ENCODE measurements around the gene SPTBN1.
"Not testable (repeated sequence)": the region's sequence is repeated elsewhere in the genome, so short reads cannot be mapped to it uniquely, and the experiment has no call there.

The SPTBN1 gene

DNA sequence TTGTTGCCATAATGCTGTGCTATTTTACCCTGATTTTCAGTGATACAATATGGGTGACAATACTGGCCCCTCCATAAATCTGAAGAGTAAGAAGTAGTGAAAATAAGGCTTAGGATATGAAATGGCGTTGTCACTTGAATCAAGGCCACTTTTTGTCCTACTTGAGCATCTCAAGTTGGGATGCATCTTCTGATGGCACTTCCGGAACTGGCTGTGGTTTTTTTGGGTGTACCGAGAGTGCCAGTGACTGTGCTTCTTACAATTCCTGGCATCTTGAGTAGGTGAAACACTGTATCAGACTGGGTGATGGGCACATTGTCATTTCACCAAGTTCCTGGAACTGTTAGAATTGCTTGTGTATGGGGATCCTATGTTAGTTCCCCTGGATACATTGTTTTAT lies 214.9 kb downstream of the SPTBN1 start:
- no peak for DNase-seq (ENCODE audit: low read depth in 2 of 2)

DNA sequence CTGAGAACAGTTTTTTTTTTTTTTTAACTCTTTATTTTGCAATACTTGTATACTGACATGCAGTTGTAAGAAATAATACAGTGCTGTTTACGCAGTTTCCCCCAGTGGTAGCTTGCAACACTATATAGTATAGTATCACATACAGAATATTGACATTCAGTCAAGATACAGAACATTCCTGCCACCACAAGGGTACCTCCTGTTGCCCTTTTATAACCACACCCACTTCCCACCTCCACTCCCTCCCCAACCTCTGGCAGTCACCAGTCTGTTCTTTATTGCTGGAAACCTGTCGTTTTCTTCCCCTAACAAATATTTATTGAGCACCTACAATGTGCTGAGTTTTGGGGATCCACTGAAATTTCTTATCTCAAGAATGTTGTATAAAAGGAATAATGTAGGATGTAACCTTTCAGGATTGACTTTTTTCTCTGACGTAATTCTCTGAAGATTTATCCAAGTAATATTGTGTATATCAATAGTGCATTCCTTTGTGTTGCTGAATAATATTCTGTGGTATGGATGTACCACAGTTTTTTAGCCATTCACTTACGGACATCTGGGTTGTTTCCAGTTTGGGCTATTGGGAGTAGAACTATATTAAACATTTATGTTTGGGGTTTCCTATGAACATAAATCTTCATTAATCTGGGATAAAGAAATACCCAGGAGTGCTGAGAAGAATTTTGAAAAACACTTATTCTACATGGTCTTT lies 215.9 kb downstream of the SPTBN1 start:
- DNase-seq (ENCODE audit: low read depth in 2 of 2) = peak; percentile 45 to 47

DNA sequence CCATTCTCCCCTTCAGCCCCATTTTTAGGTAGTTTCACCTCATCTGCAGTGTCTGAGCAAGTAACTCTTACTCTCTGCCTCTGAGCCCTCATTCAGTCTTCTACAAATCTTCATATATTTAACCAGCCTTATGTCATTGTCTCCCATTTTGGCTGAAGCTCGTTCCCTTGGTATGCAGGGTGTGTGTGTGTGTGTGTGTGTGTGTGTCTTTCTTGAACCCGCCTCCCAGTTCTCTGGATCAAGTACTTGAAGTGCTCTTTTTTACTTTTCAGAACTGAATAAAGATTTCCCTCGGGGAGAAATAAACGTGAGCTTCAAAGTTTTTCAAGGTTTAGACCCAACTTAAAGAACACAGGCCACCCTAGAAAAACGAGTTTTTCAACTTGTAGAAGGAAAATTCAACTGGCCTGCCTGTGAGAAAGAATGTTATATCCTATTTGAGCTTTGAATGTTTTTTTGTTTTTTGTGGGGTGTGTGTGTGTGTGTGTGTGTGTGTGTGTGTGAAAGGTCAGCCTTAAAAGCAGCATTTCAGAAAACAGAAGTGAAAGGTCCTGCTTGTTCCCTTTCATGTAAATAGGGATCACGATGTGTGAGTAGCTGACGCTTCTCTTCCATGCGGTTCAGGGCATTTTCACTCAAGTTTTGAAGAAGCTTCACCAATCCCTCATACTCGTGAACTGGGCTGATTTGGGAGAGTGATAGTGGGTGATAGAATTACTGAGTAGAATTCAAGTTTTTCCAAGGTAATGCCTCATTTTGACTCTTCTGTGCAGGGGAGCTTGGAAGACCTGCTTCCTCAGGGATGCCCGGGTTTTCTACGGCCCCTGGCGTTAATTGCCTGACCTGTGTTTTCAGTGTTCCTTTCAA lies 216.7 kb downstream of the SPTBN1 start:
- DNase-seq (ENCODE audit: low read depth in 2 of 2) = no peak

DNA sequence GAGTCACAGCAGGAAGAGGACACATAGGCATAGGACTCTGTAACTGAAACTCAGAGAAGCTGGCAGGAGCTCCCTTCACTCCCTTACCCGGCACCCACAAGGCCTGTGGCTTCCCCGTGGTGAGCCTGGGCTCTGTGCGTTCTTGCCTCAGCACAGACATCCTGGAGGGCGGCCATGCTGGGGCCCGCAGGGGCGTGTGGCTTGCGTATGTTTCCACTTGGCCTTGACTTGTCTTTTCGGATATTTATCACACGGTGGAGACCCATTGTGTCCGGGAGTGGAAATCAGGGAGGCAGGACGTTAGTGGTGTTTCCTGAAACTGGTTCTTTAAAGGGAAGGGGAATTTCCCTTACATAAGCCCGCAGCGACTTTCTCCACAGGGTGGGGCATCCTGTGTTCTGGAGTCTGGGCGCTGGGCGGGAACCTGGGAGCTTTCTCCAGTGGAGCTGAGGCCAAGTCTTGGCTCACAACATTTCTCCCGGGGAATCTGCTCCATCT lies 217.4 kb downstream of the SPTBN1 start:
- no peak for DNase-seq (ENCODE audit: low read depth in 2 of 2)

DNA sequence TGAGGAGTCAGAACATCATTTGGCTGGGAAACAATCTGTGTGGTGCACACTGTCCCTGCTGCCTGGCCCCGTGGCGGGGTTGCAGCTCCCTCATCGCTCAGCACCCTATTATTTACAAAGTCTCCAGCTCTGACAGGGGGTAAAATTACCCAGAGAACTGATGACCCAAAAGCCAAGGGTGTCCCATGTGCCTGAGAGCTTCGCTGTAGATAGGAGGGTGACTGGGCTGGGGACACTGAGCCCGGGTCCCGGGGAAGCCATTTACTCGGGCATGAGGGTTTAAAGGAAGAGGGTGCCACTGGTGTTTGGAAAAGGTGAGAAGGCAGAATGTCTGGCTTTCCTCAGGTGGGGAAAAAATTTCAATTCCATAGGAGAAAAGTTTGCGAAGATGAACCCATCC lies 219.2 kb downstream of the SPTBN1 start:
- no peak for DNase-seq (ENCODE audit: low read depth in 2 of 2)

DNA sequence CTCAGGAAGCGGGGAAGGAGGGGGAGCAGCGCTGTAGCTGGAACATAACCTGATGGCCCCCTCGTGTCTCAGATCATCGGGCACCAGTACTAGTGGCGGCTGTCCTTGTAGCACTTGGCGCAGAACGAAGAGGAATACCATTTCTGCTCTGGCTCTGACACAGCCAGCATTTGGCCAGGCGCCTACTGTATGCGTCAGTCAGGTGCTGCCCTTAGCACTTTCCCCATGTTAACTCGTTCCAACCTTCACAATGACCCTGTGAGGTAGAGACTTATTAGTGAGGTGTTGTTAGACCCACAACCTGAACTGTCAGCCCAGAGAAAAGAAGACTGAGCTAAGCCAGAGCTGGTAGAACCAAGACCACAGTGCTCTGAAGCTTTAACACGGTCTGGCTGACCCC lies 219.6 kb downstream of the SPTBN1 start:
- no peak for DNase-seq (ENCODE audit: low read depth in 2 of 2)

DNA sequence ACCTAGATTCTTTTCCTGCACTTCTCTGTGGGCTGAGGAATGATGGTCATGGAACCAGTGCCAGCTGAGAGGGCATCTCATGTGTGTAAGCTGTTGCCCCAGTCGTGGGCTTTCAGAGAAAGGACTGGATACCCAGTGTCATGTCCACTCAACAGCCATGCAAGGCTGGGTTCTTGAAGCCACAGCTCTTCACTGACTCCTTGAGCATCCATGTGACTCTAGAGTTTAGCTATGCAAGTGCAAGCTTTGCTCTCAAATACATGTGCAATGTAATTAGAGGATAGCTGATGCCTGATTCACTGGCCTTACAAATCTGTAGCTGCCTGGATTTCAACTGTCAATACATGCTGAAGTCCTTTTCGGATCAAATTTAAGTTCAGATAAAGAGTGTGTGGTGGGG lies 220.5 kb downstream of the SPTBN1 start:
- no peak for DNase-seq (ENCODE audit: low read depth in 2 of 2)

DNA sequence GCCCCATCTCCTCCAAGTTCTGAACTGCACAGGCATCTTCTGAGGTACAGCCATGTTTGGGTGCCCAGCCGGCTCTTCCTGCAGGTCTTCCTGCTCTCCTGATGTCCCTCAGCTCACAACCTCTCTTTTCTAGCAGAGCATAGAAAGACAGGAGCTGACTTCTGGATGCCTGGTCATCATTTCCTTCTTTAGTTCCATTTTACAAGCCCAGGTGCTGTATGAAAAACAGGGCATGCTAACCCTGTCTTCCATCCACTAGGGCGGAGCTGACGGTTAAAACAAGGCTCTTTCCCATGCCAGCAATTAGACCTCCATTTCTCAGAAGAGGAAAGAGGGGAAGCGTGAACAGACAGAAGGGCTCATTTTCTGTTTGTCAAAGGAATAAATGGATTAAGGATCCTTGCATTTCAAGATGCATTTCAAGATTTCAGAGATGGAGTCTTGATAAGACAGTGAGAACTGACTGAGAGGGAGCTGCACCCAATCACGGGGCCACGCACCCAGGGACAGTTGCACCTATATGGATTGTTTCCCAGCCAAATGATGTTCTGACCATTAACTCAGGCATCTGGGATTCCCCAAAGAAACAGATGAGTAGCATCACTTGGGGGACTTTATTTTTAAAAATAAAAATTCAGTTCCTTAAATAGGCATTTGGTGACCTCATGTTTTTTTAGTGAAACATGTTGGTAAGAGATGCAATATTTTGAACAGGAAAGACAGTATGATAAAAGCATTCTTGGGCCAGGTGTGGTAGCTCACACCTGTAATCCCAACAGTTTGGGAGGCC lies 221.5 kb downstream of the SPTBN1 start:
- no peak for DNase-seq (ENCODE audit: low read depth in 2 of 2)

DNA sequence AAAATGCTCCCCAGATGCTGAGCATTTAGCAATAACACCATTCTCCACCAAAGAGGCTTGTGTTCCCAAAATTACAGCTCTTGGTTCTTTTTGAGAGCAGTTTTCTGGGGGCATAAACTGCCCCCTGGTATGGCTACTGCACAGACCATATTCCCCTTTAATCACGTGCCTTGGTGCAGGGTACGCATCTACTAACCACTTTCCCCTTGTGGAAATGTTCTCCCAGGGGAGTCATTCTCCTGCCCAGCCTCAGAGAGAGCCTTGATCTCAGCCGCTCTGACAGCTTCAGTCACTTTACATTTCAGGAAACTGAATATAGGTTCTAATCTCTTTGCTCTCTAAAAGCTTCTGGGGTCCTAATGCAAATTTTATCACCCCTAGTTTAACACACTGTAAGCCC lies 222.6 kb downstream of the SPTBN1 start:
- DNase-seq (ENCODE audit: low read depth in 2 of 2) = no peak

DNA sequence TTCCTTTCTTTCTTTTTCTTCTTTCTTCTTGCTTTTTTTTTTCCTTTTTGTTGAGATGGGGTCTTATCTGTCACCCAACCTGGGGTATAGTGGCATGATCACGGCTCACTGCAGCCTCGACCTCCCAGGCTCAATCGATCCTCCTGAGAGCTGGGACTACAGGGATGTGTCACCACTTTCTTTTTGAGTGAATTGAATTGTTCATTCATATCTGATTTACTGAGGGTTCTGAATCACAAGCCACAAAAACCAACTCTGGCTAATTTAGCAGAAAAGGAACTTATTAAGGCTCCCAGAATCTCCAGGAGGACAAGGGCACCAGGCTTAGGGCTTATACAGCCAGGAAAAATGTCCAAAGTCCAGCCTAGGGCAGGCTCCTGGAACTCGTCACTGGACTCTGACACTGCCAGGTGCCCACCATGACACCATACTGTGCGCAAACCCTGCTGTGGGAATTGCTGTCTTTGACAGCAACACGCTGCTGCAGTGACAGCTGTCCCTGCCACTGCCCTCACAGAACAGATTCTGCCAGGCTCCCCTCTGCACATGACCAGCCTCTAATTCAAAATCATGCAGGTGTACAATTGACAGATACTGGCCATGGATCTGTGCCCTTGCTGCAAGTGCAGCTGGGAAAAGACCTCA lies 224.4 kb downstream of the SPTBN1 start:
- no peak for DNase-seq (ENCODE audit: low read depth in 2 of 2)

DNA sequence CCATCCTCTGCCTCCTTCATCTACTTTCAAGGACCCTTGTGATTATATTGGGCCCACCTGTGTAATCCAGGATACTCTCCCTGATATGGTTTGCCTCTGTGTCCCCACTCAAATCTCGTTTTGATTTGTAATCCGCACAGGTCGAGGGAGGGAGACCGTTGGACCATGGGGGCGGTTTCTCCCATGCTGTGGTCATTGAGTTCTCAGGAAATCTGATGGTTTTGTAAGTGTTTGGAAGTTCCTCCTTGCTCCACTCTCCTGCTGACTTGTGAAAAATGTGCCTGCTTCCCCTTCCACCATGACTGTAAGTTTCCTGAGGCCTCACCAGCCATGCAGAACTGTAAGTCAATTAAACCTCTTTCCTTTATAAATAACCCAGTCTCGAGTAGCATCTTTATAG lies 225.3 kb downstream of the SPTBN1 start:
- DNase-seq (ENCODE audit: low read depth in 2 of 2) = no peak

DNA sequence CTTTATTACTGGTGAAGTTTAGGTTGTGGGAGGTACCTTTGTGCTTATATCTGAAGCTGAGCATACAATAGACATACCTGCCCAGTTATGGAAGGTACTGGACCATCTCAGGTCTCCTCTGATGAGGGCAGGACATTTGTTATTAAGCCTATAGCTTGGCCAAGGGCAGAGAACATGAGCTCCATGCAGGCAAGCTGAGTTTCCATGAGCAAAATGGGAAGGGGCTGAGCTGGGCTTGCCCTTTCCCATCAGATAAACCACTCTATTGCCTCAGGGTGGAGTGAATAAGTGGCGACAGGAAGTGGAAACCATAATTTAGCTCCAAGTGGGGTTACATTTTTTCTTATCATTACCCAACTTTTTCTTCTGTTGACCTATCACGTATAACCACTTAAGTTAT lies 227.5 kb downstream of the SPTBN1 start:
- DNase-seq (ENCODE audit: low read depth in 2 of 2) = no peak

DNA sequence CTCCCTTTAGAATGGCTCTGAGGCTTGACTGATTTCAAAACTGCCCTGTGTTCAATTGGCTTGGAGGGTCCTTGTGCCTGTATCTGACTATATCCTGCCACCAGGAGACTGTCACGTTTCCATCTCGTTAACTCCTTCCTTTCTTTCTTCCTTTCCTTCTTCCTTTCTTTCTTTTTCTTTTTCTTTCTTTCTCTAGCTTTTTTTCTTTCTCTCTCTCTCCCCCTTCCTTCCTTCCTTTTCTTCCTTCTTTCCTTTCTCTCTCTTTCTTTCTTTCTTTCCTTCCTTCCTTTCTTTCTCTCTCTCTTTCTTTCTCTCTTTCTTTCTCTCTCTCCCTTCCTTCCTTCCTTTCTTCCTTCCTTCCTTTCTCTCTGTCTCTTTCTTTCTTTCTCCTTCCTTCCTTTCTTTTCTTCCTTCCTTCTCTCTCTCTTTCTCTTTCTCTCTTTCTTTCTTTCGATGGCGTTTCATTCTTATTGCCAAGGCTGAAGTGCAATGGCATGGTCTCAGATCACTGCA lies 229.2 kb downstream of the SPTBN1 start:
- DNase-seq (ENCODE audit: low read depth in 2 of 2) = no peak

DNA sequence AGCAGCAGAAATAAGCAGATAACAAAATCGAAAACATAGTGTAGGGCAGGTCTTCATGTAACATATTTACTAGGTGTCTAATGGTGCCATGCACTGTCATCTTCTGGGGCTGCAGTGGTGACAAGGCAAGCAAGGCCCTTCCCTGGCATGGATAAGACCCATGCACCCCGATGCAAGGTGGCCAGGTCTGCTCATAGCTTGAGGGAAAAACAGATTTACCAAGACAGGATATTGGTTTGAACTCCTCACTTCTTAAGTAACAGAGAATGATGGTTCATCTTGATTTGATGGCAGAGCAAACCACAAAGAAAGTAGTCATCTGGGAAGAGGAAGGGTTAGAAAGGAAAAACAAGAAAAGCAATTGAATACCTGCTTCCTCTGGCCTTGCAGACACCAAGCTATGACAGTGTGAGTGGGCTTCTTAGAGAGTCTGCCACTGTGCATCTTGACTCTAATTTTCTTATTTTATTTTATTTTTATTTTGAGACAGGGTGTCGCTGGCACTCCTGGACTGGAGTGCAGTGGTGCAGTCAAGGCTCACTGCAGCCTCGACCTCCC lies 231.5 kb downstream of the SPTBN1 start:
- no peak for DNase-seq (ENCODE audit: low read depth in 2 of 2)

DNA sequence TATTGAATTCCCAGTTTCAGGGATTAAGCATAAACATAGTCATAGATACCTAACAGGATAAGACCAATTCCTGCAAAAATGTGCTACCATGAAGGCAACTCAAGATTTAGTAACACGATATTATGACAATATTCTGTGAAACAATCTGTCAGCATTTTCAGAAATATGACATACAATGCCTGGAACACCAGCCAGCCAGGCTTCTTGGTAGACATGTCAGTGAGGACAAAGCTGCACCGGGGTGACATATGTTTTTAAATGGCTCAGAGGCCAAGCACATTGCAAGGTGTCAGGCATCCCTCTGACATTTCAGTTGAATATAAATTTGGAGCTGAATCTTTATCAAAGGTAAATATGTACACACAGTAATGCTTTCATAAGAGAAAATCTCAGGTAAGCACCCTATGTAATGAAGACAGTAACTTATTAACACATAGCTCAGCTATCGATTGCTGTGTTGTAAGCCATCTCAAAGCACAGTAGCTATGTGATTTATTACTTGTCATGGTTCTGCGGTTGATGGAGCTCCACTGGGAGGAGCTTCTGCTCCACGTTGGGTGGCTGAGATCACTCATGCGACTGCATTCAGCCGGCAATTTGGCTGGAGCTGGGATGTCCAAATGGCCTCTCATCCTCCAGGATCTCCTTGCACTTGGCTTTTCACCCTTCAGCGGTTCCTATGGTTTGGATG lies 235.5 kb downstream of the SPTBN1 start:
- no peak for DNase-seq (ENCODE audit: low read depth in 2 of 2)

DNA sequence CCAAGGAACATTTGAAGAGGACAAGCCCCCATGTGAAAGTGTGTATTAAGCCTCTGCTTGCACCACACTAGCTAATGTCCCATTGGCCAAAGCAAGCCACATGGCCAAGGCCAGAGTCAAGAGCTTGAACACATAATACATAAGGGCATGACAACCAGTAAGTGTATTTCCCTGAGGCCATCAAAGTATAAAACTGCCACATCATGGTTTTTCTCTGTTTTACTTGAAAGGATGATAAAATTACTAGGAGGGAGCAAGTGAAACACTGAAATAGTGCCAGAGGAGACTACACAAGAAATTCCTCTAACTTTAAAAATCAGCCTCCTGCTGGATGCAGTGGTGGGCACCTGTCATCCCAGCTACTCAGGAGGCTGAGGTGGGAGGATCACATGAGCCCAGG lies 236.4 kb downstream of the SPTBN1 start:
- no peak for DNase-seq (ENCODE audit: low read depth in 2 of 2)

DNA sequence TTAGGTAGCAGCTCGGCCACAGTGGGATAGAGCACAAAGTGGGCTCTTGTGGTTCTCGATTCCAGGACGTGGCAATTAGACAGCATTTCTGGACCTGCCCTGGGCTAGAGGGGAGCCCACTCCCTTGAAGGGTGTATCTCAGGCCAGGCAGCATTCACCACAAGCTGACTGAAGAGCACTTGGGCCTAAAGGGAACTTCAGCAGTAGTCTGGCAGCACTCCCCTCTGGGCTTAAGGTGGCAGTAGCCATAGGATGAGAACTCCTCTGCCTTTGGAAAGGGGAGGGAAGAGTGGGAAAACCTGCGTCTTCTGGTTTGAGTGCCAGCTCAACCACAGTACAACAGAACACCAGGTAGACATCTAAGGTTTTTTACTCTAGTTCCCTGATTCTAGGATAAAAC lies 239.3 kb downstream of the SPTBN1 start:
- DNase-seq (ENCODE audit: low read depth in 2 of 2) = no peak

DNA sequence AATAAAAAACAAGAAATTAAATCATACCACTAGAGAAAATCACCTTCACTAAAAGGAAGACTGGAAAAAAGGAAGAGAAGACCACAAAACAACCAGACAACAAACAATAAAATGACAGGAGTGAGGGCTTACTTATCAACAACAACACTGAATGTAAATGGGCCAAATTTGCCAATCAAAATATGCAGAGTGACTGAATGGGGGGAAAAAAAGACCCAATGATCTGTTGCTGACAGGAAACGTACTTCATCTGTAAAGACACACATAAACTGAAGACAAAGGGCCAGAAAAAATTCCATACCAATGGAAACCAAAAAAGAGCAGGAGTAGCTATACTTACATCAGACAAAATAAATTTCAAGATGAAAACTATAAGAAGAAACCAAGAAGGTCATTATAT lies 241.8 kb downstream of the SPTBN1 start:
- DNase-seq (ENCODE audit: low read depth in 2 of 2) = no peak

DNA sequence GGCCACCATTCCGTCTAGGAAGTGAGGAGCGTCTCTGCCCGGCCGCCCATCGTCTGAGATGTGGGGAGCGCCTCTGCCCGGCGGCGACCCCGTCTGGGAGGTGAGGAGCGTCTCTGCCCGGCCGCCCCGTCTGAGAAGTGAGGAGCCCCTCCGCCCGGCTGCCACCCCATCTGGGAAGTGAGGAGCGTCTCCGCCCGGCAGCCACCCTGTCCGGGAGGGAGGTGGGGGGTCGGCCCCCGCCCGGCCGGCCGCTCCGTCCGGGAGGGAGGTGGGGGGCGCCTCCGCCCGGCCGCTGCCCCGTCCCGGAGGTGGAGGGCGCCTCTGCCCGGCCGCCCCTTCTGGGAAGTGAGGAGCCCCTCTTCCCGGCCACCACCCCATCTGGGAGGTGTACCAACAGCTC lies 242.8 kb downstream of the SPTBN1 start:
- not testable (repeated sequence) for DNase-seq (ENCODE audit: low read depth in 2 of 2)

DNA sequence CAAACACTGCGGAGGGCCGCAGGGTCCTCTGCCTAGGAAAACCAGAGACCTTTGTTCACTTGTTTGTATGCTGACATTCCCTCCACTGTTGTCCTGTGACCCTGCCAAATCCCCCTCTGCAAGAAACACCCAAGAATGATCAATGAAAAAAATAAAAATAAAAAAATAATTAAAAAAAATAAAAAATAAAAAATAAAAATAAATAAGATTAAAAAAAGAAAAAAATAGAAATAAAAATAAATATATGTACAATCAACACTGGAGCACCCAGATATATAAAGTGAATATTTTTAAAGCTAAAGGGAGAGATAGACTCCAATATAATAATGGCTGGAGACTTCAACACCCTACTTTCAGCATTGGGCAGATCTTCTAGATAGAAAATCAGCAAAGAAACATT lies 243.5 kb downstream of the SPTBN1 start:
- no peak for DNase-seq (ENCODE audit: low read depth in 2 of 2)

DNA sequence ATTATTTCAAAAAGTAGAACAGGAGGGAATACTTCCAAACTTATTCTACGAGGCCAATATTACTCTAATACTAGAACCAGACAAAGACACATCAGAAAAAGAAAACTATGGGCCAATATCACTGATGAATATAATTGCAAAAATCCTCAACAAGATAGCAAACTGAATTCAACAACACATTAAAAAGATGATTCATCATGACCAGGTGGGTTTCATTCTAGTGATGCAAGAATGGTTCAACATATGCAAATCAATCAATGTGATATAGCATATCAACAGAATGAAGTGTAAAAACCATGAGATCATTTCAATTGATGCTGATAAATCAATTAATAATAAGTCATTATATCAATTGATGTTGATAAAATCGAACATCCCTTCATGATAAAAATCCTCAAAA lies 244.9 kb downstream of the SPTBN1 start:
- DNase-seq (ENCODE audit: low read depth in 2 of 2) = no peak
